ENCODE data around the gene GNB5. TPM values are rescaled to one million over a fixed set of nuclear protein-coding genes. Genes with fewer than 3 reads are reported as not detected.

GNB5 gene
- total RNA-seq, 1 donor from 2014 or later, result 48.6 TPM

GRCh38 chr15:52120488-52120887 is 70.7 kb downstream of the GNB5 start:
- no peaks in the 10 kb centered on the region for H3K4me1 ChIP-seq
- no peaks in the 10 kb centered on the region for H3K9me3 ChIP-seq
- H3K4me3 ChIP-seq, result no peak overlapping the region
- no peaks in the 10 kb centered on the region for H3K36me3 ChIP-seq
- H3K27me3 ChIP-seq, result no peaks in the 10 kb centered on the region
- no peak for TF ChIP-seq POLR2AphosphoS5 (IDR thresholded peaks at IDR 0.05; ENCODE audit: insufficient read depth in 1 of 2, low read depth in 1 of 2)
- intact Hi-C loops (cut with DNase I), result no loop called here
- no peak overlapping the region for H3K27ac ChIP-seq
- DNase-seq (ENCODE audit: extremely low spot score in 2 of 2), result no peak

GRCh38 chr15:52118969-52119749 is 72.0 kb downstream of the GNB5 start:
- Histone ChIP-seq H3K27ac (no peak overlapping the region), H3K4me3 (no peak overlapping the region), H3K36me3 (no peaks in the 10 kb centered on the region), H3K4me1 (no peaks in the 10 kb centered on the region), H3K9me3 (no peaks in the 10 kb centered on the region), H3K27me3 (no peaks in the 10 kb centered on the region)
- intact Hi-C loops (cut with DNase I), result no loop called here
- no peak for DNase-seq (ENCODE audit: extremely low spot score in 2 of 2)
- no peak for TF ChIP-seq POLR2AphosphoS5 (IDR thresholded peaks at IDR 0.05; ENCODE audit: insufficient read depth in 1 of 2, low read depth in 1 of 2)
- no peak for TF ChIP-seq POLR2A (IDR thresholded peaks at IDR 0.05)
- TF ChIP-seq CTCF (IDR thresholded peaks at IDR 0.05), result no peak

GRCh38 chr15:52117549-52117948 is 73.6 kb downstream of the GNB5 start:
- Histone ChIP-seq H3K36me3 (no peaks in the 10 kb centered on the region), H3K4me1 (peaks cover 4% of the 10 kb centered on the region), H3K4me3 (no peak overlapping the region), H3K27me3 (no peaks in the 10 kb centered on the region), H3K9me3 (no peaks in the 10 kb centered on the region), H3K27ac (no peak overlapping the region)
- TF ChIP-seq POLR2AphosphoS5 (IDR thresholded peaks at IDR 0.05; ENCODE audit: insufficient read depth in 1 of 2, low read depth in 1 of 2) (no peak), POLR2A (IDR thresholded peaks at IDR 0.05) (no peak), CTCF (IDR thresholded peaks at IDR 0.05) (no peak)
- DNase-seq (ENCODE audit: extremely low spot score in 2 of 2), result no peak
- intact Hi-C loops (cut with DNase I), result no loop called here

DNA sequence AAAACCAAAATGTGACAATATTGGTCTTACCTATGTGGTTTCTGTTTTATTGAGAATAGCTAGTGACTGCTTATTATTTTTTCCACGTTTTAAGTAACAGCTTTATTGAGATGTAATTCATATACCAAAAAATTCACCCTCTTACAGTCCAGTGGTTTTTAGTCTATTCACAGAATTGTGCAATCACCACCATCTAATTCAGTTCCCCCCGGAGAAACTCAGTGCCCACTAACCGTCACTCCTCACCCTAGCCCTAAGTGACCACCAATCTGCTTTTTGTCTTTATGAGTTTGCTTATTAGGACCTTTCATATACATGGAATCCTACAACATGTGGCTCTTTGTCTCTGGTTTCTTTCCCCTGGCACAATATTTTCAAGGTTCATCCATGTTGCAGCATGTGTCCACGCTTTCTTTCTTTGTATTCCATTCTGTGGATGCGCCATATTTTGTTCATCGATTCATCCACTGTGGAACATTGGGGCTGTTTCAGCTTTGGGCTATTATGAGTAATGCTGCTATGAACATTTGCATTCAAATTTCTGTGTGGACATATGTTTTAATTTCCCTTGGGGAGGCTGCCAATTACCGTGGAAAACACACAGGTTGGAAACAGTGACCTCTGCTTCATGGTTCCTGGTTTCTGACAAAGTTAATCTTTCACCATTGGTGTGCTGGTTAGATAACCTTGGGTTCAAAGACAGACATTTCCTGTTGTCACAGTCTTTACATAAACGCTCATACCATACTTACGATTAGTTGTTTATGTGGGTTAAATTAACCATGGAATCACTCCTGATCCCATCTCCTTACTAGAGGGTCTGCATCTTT is 75.4 kb downstream of the GNB5 start:
- intact Hi-C loops (cut with DNase I), result no loop called here
- TF ChIP-seq CTCF (IDR thresholded peaks at IDR 0.05), result no peak
- TF ChIP-seq POLR2A (IDR thresholded peaks at IDR 0.05), result no peak
- no peak for TF ChIP-seq POLR2AphosphoS5 (IDR thresholded peaks at IDR 0.05; ENCODE audit: insufficient read depth in 1 of 2, low read depth in 1 of 2)

DNA sequence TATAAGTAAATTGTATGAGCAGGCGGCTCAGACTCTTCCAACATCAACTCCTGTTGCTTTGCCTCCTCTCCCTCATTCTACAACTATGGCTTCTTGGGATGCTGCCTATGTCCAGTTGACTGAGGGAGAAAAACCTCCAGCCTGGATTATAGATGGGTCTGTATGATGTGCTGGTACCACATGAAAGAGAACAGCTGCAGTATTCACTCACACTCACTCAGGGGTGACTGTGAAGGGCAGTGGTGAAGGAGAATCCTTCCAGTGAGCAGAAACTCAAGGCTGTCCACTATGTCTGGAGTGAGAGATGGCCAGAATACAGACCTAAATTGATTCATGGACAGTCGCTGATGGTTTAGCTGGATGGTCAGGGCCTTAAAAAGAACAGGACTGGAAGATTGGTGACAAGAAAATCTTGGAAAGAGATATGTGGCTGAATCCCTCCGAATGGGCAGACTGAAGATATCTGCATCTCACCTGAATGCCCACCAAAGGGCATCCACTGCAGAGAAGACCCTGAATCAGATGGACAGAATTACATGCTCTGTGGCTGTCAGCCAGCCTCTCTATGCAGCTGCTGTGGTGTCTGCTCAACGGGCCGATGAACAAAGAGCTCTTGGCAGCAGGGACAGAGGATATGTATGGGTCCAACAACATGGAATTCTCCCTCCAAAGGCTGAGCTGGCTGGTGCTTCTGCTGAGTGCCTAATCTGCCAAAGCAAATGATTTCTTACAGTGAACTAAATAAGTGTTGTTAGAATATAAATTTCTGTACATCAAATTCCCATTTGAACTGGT is 76.7 kb downstream of the GNB5 start:
- Histone ChIP-seq H3K9me3 (no peaks in the 10 kb centered on the region), H3K27me3 (no peaks in the 10 kb centered on the region)
- intact Hi-C loops (cut with DNase I), result no loop called here

More for the DNA sequence above, 75.4 kb downstream of the GNB5 start:
- Histone ChIP-seq H3K9me3 (no peaks in the 10 kb centered on the region), H3K36me3 (no peaks in the 10 kb centered on the region), H3K4me1 (peaks cover 16% of the 10 kb centered on the region), H3K4me3 (no peak overlapping the region), H3K27me3 (no peaks in the 10 kb centered on the region), H3K27ac (no peak overlapping the region)
- DNase-seq (ENCODE audit: extremely low spot score in 2 of 2), result no peak

More for the DNA sequence above, 76.7 kb downstream of the GNB5 start:
- no peaks in the 10 kb centered on the region for H3K36me3 ChIP-seq
- no peak for DNase-seq (ENCODE audit: extremely low spot score in 2 of 2)
- no peak for TF ChIP-seq POLR2A (IDR thresholded peaks at IDR 0.05)
- TF ChIP-seq POLR2AphosphoS5 (IDR thresholded peaks at IDR 0.05; ENCODE audit: insufficient read depth in 1 of 2, low read depth in 1 of 2), result no peak
- TF ChIP-seq CTCF (IDR thresholded peaks at IDR 0.05), result no peak
- no peak overlapping the region for H3K27ac ChIP-seq
- H3K4me1 ChIP-seq, result peaks cover 16% of the 10 kb centered on the region
- no peak overlapping the region for H3K4me3 ChIP-seq
